GM21447 (cell line): Measurements from ENCODE around the gene KRT81.

ENCODE experiments used
- ATAC-seq: cut with Tn5 transposase; IDR thresholded peaks from one replicate; pipeline ENCODE4 v1.9.1; 2021; ENCODE audit not compliant: unreplicated experiment

The KRT81 gene

GRCh38 chr12:52291267-52291935, at the start of gene KRT81:
Gene KRT81 (minus strand): TSS chr12:52291534. CDS start chr12:52291465, 69 bp downstream.
- ATAC-seq = no peak

GRCh38 chr12:52338241-52338960, 47.1 kb upstream of the KRT81 start:
- no peak for ATAC-seq

- ATAC-seq = no peak
Observed at GRCh38 chr12:52337054-52337453, 45.7 kb upstream of the KRT81 start.

GRCh38 chr12:52336641-52337040, 45.3 kb upstream of the KRT81 start:
- no peak for ATAC-seq

GRCh38 chr12:52335598-52336262, 44.4 kb upstream of the KRT81 start:
- no peak for ATAC-seq

GRCh38 chr12:52334185-52334584, 42.9 kb upstream of the KRT81 start:
- ATAC-seq = no peak

GRCh38 chr12:52333321-52333720, 42.0 kb upstream of the KRT81 start:
- ATAC-seq = no peak

- no peak for ATAC-seq
Observed at GRCh38 chr12:52332381-52332780, 41.0 kb upstream of the KRT81 start.

- ATAC-seq = no peak
Observed at GRCh38 chr12:52331833-52332232, 40.5 kb upstream of the KRT81 start.

- no peak for ATAC-seq
Observed at GRCh38 chr12:52331039-52331438, 39.7 kb upstream of the KRT81 start.

- no peak for ATAC-seq
Observed at GRCh38 chr12:52327830-52328500, 36.6 kb upstream of the KRT81 start.

- ATAC-seq = peak; percentile 98
Observed at GRCh38 chr12:52327052-52327829, 35.9 kb upstream of the KRT81 start.

- ATAC-seq = no peak
Observed at GRCh38 chr12:52324153-52324444, 32.8 kb upstream of the KRT81 start.

GRCh38 chr12:52323416-52324152, 32.2 kb upstream of the KRT81 start:
- no peak for ATAC-seq

- no peak for ATAC-seq
Observed at GRCh38 chr12:52323001-52323400, 31.7 kb upstream of the KRT81 start.

GRCh38 chr12:52322069-52322468, 30.7 kb upstream of the KRT81 start:
- no peak for ATAC-seq

GRCh38 chr12:52321418-52321817, 30.1 kb upstream of the KRT81 start:
- no peak for ATAC-seq

GRCh38 chr12:52320784-52321400, 29.6 kb upstream of the KRT81 start, which contains the start of gene KRT83:
Gene KRT83 (minus strand): TSS chr12:52321398. CDS start chr12:52321335, 63 bp downstream.
- no peak for ATAC-seq

GRCh38 chr12:52319097-52319496, 27.8 kb upstream of the KRT81 start:
- no peak for ATAC-seq
